ENCODE measurements around the gene NGEF. TPM values are rescaled to one million over a fixed set of nuclear protein-coding genes. Genes with fewer than 3 reads are reported as not detected.

NGEF gene
- polyA plus RNA-seq, 1 of the 3 experiments (the other 2 are of a cell fraction) = 1.4 TPM

DNA sequence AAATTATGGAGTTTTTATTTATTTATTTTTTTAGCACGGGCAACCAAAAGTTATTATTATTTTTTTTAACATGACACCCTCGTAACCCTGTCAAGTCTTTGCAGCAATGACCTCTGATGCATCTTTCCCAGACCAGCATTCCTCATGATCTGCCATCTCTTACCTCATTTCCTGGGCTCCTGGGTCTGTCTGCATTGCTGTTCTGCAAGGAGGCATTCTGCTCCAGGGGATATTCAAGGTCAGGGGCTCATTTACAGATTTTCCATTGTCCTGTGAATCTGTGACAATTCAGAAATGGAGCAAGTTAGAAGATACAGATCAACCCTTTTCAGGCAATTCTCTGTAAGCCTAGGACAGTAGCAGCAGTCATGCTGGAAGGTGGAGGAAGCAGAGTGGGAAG, 43.0 kb downstream of the NGEF start:
- WGBS (ENCODE audit: low lambda C conversion rate) = 62% methylated on average over 2 of the region's 2 CpGs
- Histone ChIP-seq H3K27me3 (ENCODE audit: insufficient read depth) (no peaks in the 10 kb centered on the region; the same call in 1 of the 2 replicates), H3K4me2 (no peak overlapping the region), H3K9me3 (no peaks in the 10 kb centered on the region), H3F3A (replicated peaks; ENCODE audit: insufficient read depth) (no peaks in the 10 kb centered on the region), H3K4me3 (ENCODE audit: low read depth in 2 of 2, low read length in 1 of 2) (no peak overlapping the region), H4K20me1 (ENCODE audit: insufficient read depth) (no peaks in the 10 kb centered on the region), H3K27ac (ENCODE audit: low read depth in 2 of 2, low read length in 1 of 2) (no peak overlapping the region), H2AFZ (ENCODE audit: low read depth) (no peak overlapping the region), H3K36me3 (replicated peaks in 1 of 2; ENCODE audit: control insufficient read depth in 1 of 2, insufficient read depth in 2 of 2, low read length in 1 of 2) (no peaks in the 10 kb centered on the region), H3K9ac (no peak overlapping the region), H3K9me2 (no peaks in the 10 kb centered on the region), H3K79me2 (ENCODE audit: insufficient read depth) (no peaks in the 10 kb centered on the region), H3K4me1 (ENCODE audit: control insufficient read depth in 1 of 2, insufficient read depth in 2 of 2, low read depth in 1 of 2, low read length in 1 of 2) (no peaks in the 10 kb centered on the region)
- no peak for DNase-seq
- ChIA-PET POLR2A (no interaction called here), CTCF (interaction anchor here (0.8 kb wide), 1 partner anchor 359 kb away, joined by 3 read pairs; no protein-coding TSS in a partner anchor)
- TF ChIP-seq FOXJ3 (CRISPR knock-in tag; IDR thresholded peaks at IDR 0.05) = no peak
- TF ChIP-seq SMC3 (IDR thresholded peaks at IDR 0.05; ENCODE audit: low read depth, low read length) = no peak
- TF ChIP-seq ELF1 (IDR thresholded peaks at IDR 0.05) = no peak
- no peak for TF ChIP-seq YY1 (IDR thresholded peaks at IDR 0.05; ENCODE audit: low read depth)
- no peak for TF ChIP-seq TEAD4 (IDR thresholded peaks at IDR 0.05; ENCODE audit: borderline replicate concordance, insufficient read depth)
- TF ChIP-seq POLR2AphosphoS5 (IDR thresholded peaks at IDR 0.05; ENCODE audit: low read depth, low read length) = no peak
- TF ChIP-seq GATA2 (CRISPR knock-in tag; IDR thresholded peaks at IDR 0.05) = no peak
- TF ChIP-seq GABPA (IDR thresholded peaks at IDR 0.05; ENCODE audit: low read depth) = no peak
- no peak for TF ChIP-seq NFIC (IDR thresholded peaks at IDR 0.05; ENCODE audit: borderline replicate concordance)
- TF ChIP-seq, protein P1, sequence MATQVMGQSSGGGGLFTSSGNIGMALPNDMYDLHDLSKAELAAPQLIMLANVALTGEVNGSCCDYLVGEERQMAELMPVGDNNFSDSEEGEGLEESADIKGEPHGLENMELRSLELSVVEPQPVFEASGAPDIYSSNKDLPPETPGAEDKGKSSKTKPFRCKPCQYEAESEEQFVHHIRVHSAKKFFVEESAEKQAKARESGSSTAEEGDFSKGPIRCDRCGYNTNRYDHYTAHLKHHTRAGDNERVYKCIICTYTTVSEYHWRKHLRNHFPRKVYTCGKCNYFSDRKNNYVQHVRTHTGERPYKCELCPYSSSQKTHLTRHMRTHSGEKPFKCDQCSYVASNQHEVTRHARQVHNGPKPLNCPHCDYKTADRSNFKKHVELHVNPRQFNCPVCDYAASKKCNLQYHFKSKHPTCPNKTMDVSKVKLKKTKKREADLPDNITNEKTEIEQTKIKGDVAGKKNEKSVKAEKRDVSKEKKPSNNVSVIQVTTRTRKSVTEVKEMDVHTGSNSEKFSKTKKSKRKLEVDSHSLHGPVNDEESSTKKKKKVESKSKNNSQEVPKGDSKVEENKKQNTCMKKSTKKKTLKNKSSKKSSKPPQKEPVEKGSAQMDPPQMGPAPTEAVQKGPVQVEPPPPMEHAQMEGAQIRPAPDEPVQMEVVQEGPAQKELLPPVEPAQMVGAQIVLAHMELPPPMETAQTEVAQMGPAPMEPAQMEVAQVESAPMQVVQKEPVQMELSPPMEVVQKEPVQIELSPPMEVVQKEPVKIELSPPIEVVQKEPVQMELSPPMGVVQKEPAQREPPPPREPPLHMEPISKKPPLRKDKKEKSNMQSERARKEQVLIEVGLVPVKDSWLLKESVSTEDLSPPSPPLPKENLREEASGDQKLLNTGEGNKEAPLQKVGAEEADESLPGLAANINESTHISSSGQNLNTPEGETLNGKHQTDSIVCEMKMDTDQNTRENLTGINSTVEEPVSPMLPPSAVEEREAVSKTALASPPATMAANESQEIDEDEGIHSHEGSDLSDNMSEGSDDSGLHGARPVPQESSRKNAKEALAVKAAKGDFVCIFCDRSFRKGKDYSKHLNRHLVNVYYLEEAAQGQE (IDR thresholded peaks at IDR 0.05; ENCODE audit: low read depth, low read length) = no peak

DNA sequence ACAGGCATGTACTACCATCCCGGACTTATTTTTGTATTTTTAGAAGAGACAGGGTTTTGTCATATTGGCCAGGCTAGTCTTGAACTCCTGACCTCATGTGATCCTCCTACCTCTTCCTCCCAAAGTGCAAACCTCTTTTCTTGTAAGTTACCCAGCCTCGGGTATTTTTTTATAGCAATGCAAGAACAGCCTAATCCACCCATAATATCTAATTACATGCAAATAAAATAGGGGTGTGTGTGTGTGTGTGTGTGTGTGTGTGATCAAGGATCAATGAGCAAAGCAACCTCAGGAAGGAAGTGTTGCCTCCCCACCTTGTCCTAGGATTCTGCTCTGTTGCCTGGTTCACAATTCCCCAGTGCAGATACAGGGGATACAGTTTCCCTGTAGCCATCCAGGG, 45.6 kb downstream of the NGEF start:
- CTCF ChIA-PET = no interaction called here
- TF ChIP-seq POLR2AphosphoS5 (IDR thresholded peaks at IDR 0.05; ENCODE audit: low read depth, low read length) = no peak
- TF ChIP-seq TEAD4 (IDR thresholded peaks at IDR 0.05; ENCODE audit: borderline replicate concordance, insufficient read depth) = no peak
- no peak for TF ChIP-seq RFX5 (IDR thresholded peaks at IDR 0.05; ENCODE audit: low read length)
- TF ChIP-seq, protein P2, sequence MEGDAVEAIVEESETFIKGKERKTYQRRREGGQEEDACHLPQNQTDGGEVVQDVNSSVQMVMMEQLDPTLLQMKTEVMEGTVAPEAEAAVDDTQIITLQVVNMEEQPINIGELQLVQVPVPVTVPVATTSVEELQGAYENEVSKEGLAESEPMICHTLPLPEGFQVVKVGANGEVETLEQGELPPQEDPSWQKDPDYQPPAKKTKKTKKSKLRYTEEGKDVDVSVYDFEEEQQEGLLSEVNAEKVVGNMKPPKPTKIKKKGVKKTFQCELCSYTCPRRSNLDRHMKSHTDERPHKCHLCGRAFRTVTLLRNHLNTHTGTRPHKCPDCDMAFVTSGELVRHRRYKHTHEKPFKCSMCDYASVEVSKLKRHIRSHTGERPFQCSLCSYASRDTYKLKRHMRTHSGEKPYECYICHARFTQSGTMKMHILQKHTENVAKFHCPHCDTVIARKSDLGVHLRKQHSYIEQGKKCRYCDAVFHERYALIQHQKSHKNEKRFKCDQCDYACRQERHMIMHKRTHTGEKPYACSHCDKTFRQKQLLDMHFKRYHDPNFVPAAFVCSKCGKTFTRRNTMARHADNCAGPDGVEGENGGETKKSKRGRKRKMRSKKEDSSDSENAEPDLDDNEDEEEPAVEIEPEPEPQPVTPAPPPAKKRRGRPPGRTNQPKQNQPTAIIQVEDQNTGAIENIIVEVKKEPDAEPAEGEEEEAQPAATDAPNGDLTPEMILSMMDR (IDR thresholded peaks at IDR 0.05) = no peak
- no peak for TF ChIP-seq RCOR1 (IDR thresholded peaks at IDR 0.05; ENCODE audit: low read length)
- no peak for TF ChIP-seq GABPA (IDR thresholded peaks at IDR 0.05; ENCODE audit: low read depth)
- no peak for TF ChIP-seq CHD2 (IDR thresholded peaks at IDR 0.05; ENCODE audit: low read length, partially characterized antibody)
- TF ChIP-seq RXRA (IDR thresholded peaks at IDR 0.05; ENCODE audit: borderline replicate concordance, low read depth) = no peak
- TF ChIP-seq MEF2A (IDR thresholded peaks at IDR 0.05; ENCODE audit: borderline replicate concordance, low read depth) = no peak
- no peak for TF ChIP-seq FOSL2 (IDR thresholded peaks at IDR 0.05; ENCODE audit: borderline replicate concordance, low read depth)
- TF ChIP-seq, protein P3, sequence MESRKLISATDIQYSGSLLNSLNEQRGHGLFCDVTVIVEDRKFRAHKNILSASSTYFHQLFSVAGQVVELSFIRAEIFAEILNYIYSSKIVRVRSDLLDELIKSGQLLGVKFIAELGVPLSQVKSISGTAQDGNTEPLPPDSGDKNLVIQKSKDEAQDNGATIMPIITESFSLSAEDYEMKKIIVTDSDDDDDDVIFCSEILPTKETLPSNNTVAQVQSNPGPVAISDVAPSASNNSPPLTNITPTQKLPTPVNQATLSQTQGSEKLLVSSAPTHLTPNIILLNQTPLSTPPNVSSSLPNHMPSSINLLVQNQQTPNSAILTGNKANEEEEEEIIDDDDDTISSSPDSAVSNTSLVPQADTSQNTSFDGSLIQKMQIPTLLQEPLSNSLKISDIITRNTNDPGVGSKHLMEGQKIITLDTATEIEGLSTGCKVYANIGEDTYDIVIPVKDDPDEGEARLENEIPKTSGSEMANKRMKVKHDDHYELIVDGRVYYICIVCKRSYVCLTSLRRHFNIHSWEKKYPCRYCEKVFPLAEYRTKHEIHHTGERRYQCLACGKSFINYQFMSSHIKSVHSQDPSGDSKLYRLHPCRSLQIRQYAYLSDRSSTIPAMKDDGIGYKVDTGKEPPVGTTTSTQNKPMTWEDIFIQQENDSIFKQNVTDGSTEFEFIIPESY (IDR thresholded peaks at IDR 0.05; ENCODE audit: borderline replicate concordance, low read depth) = no peak
- TF ChIP-seq NRF1 (IDR thresholded peaks at IDR 0.05; ENCODE audit: low read depth, low read length) = no peak
- no peaks in the 10 kb centered on the region for H3K9me2 ChIP-seq
- H3K9ac ChIP-seq = no peak overlapping the region
- no peaks in the 10 kb centered on the region for H3K36me3 ChIP-seq (replicated peaks in 1 of 2; ENCODE audit: control insufficient read depth in 1 of 2, insufficient read depth in 2 of 2, low read length in 1 of 2)
- POLR2A ChIA-PET = no interaction called here
- H3K27me3 ChIP-seq (ENCODE audit: insufficient read depth) = no peaks in the 10 kb centered on the region; the same call in 1 of the 2 replicates
- DNase-seq = no peak
- H4K20me1 ChIP-seq (ENCODE audit: insufficient read depth) = no peaks in the 10 kb centered on the region
- no peak overlapping the region for H2AFZ ChIP-seq (ENCODE audit: low read depth)
- H3K27ac ChIP-seq (ENCODE audit: low read depth in 2 of 2, low read length in 1 of 2) = no peak overlapping the region
- WGBS (ENCODE audit: low lambda C conversion rate) = 31% methylated on average over 2 of the region's 2 CpGs
- H3K79me2 ChIP-seq (ENCODE audit: insufficient read depth) = no peaks in the 10 kb centered on the region
- no peak overlapping the region for H3K4me2 ChIP-seq
- H3K4me3 ChIP-seq (ENCODE audit: low read depth in 2 of 2, low read length in 1 of 2) = no peak overlapping the region
- no peaks in the 10 kb centered on the region for H3K4me1 ChIP-seq (ENCODE audit: control insufficient read depth in 1 of 2, insufficient read depth in 2 of 2, low read depth in 1 of 2, low read length in 1 of 2)
- H3K9me3 ChIP-seq = no peaks in the 10 kb centered on the region
- no peaks in the 10 kb centered on the region for H3F3A ChIP-seq (replicated peaks; ENCODE audit: insufficient read depth)
